ENCODE results near the gene RUFY3. TPM values are rescaled to one million over a fixed set of nuclear protein-coding genes. Genes with fewer than 3 reads are reported as not detected.

The RUFY3 gene
- total RNA-seq, 1 experiment from 2014 or later: 32.9 TPM

DNA sequence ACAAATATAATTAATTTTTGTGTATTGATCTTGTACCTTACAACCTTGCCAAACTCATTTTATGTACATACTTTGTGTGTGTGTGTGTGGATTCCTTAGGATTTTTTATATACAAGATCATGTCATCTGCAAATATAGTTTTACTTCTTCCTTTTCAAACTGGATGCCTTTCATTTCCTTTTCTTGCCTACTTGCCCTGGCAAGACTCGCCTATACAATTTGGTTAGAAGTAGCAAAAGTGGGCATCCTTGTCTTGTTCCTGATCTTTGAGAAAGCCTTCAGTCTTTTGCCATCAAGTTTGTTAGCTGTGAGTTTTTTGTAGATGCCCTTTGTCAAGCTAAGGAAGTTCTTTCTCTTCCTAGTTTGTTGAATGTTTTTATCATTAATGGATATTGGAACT is 30.5 kb downstream of the RUFY3 start:
- Histone ChIP-seq H3K36me3 (ENCODE audit: control insufficient read depth in 1 of 2, insufficient read depth in 2 of 2, low read length in 2 of 2) (no peaks in the 10 kb centered on the region), H3K4me3 (replicated peaks in 1 of 2; ENCODE audit: low read depth in 1 of 2, low read length in 2 of 2) (no peak overlapping the region), H4K20me1 (ENCODE audit: insufficient read depth) (no peaks in the 10 kb centered on the region), H3K27me3 (ENCODE audit: insufficient read depth, low read length) (no peaks in the 10 kb centered on the region), H3K9ac (ENCODE audit: low read length) (no peak overlapping the region), H3K27ac (ENCODE audit: low read depth, low read length) (no peak overlapping the region), H3K9me3 (ENCODE audit: control insufficient read depth in 1 of 2, insufficient read depth in 1 of 2, low read depth in 1 of 2, low read length in 2 of 2) (no peaks in the 10 kb centered on the region), H3K79me2 (ENCODE audit: insufficient read depth, low read length) (peaks cover 9% of the 10 kb centered on the region; the same call in 1 of the 2 replicates), H3K9me2 (ENCODE audit: insufficient read depth) (no peaks in the 10 kb centered on the region), H3K4me2 (ENCODE audit: low read length) (no peak overlapping the region), H3K4me1 (ENCODE audit: control insufficient read depth in 1 of 2, insufficient read depth in 2 of 2, low read length in 2 of 2) (no peaks in the 10 kb centered on the region), H2AFZ (ENCODE audit: low read depth, low read length, poor library complexity, severe bottlenecking) (no peak overlapping the region)
- ATAC-seq (no peak), DNase-seq (ENCODE audit: low read depth, low spot score) (no peak)
- no TSS peak for BruUV-seq (replicated peaks)
- ChIA-PET POLR2A (no interaction called here), RAD21 (ENCODE audit: low non-redundant PET in 1 of 2, low total read pairs in 2 of 2, uncharacterized antibody in 2 of 2, unreplicated experiment in 2 of 2) (no interaction called here), CTCF (no interaction called here)
- TF ChIP-seq ZFX (IDR thresholded peaks at IDR 0.05) (no peak), CEBPB (IDR thresholded peaks at IDR 0.05; ENCODE audit: low read depth) (no peak), RAD21 (IDR thresholded peaks at IDR 0.05; ENCODE audit: low read depth) (no peak), POLR2A (IDR thresholded peaks at IDR 0.05; ENCODE audit: borderline replicate concordance, extremely low read depth, insufficient read depth, insufficient read length) (no peak), CBX3 (IDR thresholded peaks at IDR 0.05; ENCODE audit: low read depth) (no peak)
- intact Hi-C loops (cut with micrococcal nuclease): no loop called here

DNA sequence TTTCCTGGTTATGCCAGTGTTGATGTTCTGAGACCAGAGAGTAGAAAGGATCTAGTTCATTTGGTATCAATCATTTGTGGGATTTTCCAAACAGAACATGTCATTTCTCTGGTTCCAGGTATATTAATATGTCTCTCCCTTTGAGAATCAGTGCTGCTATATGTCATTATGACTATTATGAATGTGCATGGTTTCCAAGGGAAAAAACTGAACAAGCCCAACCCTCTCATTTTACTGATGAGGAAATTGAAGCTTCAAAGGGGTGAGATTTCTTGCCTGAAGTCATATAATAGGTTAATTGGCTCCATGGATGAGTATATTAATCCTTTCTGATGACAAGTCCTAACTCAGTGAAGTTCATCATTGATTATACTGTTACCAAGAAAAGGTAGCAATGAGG is 31.9 kb downstream of the RUFY3 start:
- H3K9me2 ChIP-seq (ENCODE audit: insufficient read depth): no peaks in the 10 kb centered on the region
- no peak overlapping the region for H3K4me3 ChIP-seq (replicated peaks in 1 of 2; ENCODE audit: low read depth in 1 of 2, low read length in 2 of 2)
- H3K9me3 ChIP-seq (ENCODE audit: control insufficient read depth in 1 of 2, insufficient read depth in 1 of 2, low read depth in 1 of 2, low read length in 2 of 2): no peaks in the 10 kb centered on the region
- H3K27me3 ChIP-seq (ENCODE audit: insufficient read depth, low read length): no peaks in the 10 kb centered on the region
- no peak overlapping the region for H3K27ac ChIP-seq (ENCODE audit: low read depth, low read length)
- H3K9ac ChIP-seq (ENCODE audit: low read length): no peak overlapping the region
- no TSS peak for BruUV-seq (replicated peaks)
- ChIA-PET CTCF (no interaction called here), POLR2A (no interaction called here), RAD21 (ENCODE audit: low non-redundant PET in 1 of 2, low total read pairs in 2 of 2, uncharacterized antibody in 2 of 2, unreplicated experiment in 2 of 2) (no interaction called here)
- no peaks in the 10 kb centered on the region for H3K4me1 ChIP-seq (ENCODE audit: control insufficient read depth in 1 of 2, insufficient read depth in 2 of 2, low read length in 2 of 2)
- H3K36me3 ChIP-seq (ENCODE audit: control insufficient read depth in 1 of 2, insufficient read depth in 2 of 2, low read length in 2 of 2): no peaks in the 10 kb centered on the region
- H4K20me1 ChIP-seq (ENCODE audit: insufficient read depth): no peaks in the 10 kb centered on the region
- TF ChIP-seq, protein P1, sequence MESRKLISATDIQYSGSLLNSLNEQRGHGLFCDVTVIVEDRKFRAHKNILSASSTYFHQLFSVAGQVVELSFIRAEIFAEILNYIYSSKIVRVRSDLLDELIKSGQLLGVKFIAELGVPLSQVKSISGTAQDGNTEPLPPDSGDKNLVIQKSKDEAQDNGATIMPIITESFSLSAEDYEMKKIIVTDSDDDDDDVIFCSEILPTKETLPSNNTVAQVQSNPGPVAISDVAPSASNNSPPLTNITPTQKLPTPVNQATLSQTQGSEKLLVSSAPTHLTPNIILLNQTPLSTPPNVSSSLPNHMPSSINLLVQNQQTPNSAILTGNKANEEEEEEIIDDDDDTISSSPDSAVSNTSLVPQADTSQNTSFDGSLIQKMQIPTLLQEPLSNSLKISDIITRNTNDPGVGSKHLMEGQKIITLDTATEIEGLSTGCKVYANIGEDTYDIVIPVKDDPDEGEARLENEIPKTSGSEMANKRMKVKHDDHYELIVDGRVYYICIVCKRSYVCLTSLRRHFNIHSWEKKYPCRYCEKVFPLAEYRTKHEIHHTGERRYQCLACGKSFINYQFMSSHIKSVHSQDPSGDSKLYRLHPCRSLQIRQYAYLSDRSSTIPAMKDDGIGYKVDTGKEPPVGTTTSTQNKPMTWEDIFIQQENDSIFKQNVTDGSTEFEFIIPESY (IDR thresholded peaks at IDR 0.05; ENCODE audit: extremely low read depth, insufficient replicate concordance, low read length): no peak
- no peak for TF ChIP-seq CEBPB (IDR thresholded peaks at IDR 0.05; ENCODE audit: low read depth)
- TF ChIP-seq EZH2 (IDR thresholded peaks at IDR 0.05): no peak
- TF ChIP-seq, protein P2, sequence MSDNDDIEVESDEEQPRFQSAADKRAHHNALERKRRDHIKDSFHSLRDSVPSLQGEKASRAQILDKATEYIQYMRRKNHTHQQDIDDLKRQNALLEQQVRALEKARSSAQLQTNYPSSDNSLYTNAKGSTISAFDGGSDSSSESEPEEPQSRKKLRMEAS (IDR thresholded peaks at IDR 0.05): no peak
- no peak for TF ChIP-seq FOSL1 (IDR thresholded peaks at IDR 0.05; ENCODE audit: low read depth)
- no peak for TF ChIP-seq RAD21 (IDR thresholded peaks at IDR 0.05; ENCODE audit: low read depth)
- TF ChIP-seq POLR2A (IDR thresholded peaks at IDR 0.05; ENCODE audit: borderline replicate concordance, extremely low read depth, insufficient read depth, insufficient read length): no peak
- TF ChIP-seq TCF7L2 (IDR thresholded peaks at IDR 0.05; ENCODE audit: borderline replicate concordance, extremely low read depth, insufficient read depth, insufficient read length): no peak
- TF ChIP-seq, protein P3, sequence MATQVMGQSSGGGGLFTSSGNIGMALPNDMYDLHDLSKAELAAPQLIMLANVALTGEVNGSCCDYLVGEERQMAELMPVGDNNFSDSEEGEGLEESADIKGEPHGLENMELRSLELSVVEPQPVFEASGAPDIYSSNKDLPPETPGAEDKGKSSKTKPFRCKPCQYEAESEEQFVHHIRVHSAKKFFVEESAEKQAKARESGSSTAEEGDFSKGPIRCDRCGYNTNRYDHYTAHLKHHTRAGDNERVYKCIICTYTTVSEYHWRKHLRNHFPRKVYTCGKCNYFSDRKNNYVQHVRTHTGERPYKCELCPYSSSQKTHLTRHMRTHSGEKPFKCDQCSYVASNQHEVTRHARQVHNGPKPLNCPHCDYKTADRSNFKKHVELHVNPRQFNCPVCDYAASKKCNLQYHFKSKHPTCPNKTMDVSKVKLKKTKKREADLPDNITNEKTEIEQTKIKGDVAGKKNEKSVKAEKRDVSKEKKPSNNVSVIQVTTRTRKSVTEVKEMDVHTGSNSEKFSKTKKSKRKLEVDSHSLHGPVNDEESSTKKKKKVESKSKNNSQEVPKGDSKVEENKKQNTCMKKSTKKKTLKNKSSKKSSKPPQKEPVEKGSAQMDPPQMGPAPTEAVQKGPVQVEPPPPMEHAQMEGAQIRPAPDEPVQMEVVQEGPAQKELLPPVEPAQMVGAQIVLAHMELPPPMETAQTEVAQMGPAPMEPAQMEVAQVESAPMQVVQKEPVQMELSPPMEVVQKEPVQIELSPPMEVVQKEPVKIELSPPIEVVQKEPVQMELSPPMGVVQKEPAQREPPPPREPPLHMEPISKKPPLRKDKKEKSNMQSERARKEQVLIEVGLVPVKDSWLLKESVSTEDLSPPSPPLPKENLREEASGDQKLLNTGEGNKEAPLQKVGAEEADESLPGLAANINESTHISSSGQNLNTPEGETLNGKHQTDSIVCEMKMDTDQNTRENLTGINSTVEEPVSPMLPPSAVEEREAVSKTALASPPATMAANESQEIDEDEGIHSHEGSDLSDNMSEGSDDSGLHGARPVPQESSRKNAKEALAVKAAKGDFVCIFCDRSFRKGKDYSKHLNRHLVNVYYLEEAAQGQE (IDR thresholded peaks at IDR 0.05; ENCODE audit: low read depth): no peak
- no peak for TF ChIP-seq CBX3 (IDR thresholded peaks at IDR 0.05; ENCODE audit: low read depth)
- no peak for TF ChIP-seq ZNF274 (IDR thresholded peaks at IDR 0.05; ENCODE audit: low read depth, low read length)
- no peak for TF ChIP-seq EZH2phosphoT487 (IDR thresholded peaks at IDR 0.05; ENCODE audit: borderline replicate concordance)
- TF ChIP-seq SRF (IDR thresholded peaks at IDR 0.05; ENCODE audit: low read depth): no peak
- TF ChIP-seq EGR1 (IDR thresholded peaks at IDR 0.05; ENCODE audit: low read depth): no peak
- H3K79me2 ChIP-seq (ENCODE audit: insufficient read depth, low read length): peaks cover 9% of the 10 kb centered on the region; the same call in 1 of the 2 replicates
- no peak for ATAC-seq
- H2AFZ ChIP-seq (ENCODE audit: low read depth, low read length, poor library complexity, severe bottlenecking): no peak overlapping the region
- intact Hi-C loops (cut with micrococcal nuclease): no loop called here
- no peak overlapping the region for H3K4me2 ChIP-seq (ENCODE audit: low read length)
- no peak for DNase-seq (ENCODE audit: low read depth, low spot score)

All from HCT116 (cell line).